ENCODE data around the gene LCN9.

LCN9 gene

GRCh38 chr9:135649508-135649907, 13.6 kb upstream of the LCN9 start:
- Histone ChIP-seq H3K27me3 (ENCODE audit: low read depth, low read length) (no peaks in the 10 kb centered on the region), H3K36me3 (ENCODE audit: control insufficient read depth in 1 of 2, insufficient read depth in 2 of 2, low read length in 2 of 2) (no peaks in the 10 kb centered on the region), H3K4me3 (ENCODE audit: low read depth in 1 of 2, low read length in 2 of 2) (no peak overlapping the region), H3K27ac (ENCODE audit: low read length) (no peak overlapping the region), H3K4me1 (ENCODE audit: control insufficient read depth in 1 of 2, insufficient read depth in 2 of 2, low read length in 2 of 2) (no peaks in the 10 kb centered on the region), H3K9me3 (ENCODE audit: control insufficient read depth in 1 of 2, low read length in 2 of 2) (peaks cover 21 to 48% of the 10 kb centered on the region in 2 donors)

- Histone ChIP-seq H3K4me1 (ENCODE audit: control insufficient read depth in 1 of 2, insufficient read depth in 2 of 2, low read length in 2 of 2) (no peaks in the 10 kb centered on the region), H3K27ac (ENCODE audit: low read length) (no peak overlapping the region), H3K36me3 (ENCODE audit: control insufficient read depth in 1 of 2, insufficient read depth in 2 of 2, low read length in 2 of 2) (no peaks in the 10 kb centered on the region), H3K9me3 (ENCODE audit: control insufficient read depth in 1 of 2, low read length in 2 of 2) (peaks cover 13 to 39% of the 10 kb centered on the region in 2 donors), H3K4me3 (ENCODE audit: low read depth in 1 of 2, low read length in 2 of 2) (no peak overlapping the region), H3K27me3 (ENCODE audit: low read depth, low read length) (no peaks in the 10 kb centered on the region)
These were observed 12.7 kb upstream of the LCN9 start for GRCh38 chr9:135650408-135650807.

DNA sequence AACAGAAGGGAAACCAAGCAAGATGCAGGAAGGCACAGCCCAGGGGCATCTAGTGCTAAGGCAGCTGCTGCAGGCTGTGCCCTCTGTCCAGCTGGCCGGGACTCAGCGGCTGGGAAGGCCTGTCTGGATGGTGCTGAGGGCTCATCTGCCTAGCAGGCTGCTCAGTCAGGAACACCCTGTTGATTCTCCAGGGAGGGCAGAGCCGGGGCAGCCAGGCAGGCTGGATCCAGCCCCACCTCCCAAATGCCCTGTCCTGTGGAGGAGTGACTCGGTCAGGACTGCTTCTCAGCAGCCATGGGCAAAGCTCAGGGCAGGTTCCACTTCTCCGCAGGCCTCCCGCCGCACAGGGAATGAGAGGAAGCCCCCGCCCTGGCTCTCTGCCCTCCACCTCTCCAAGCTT, 7.8 kb upstream of the LCN9 start:
- Histone ChIP-seq H3K36me3 (ENCODE audit: control insufficient read depth in 1 of 2, insufficient read depth in 2 of 2, low read length in 2 of 2) (no peaks in the 10 kb centered on the region), H3K9me3 (ENCODE audit: control insufficient read depth in 1 of 2, low read length in 2 of 2) (peaks cover 0 to 3% of the 10 kb centered on the region in 2 donors), H3K4me1 (ENCODE audit: control insufficient read depth in 1 of 2, insufficient read depth in 2 of 2, low read length in 2 of 2) (no peaks in the 10 kb centered on the region), H3K27ac (ENCODE audit: low read length) (no peak overlapping the region), H3K27me3 (ENCODE audit: low read depth, low read length) (no peaks in the 10 kb centered on the region), H3K4me3 (ENCODE audit: low read depth in 1 of 2, low read length in 2 of 2) (no peak overlapping the region)

DNA sequence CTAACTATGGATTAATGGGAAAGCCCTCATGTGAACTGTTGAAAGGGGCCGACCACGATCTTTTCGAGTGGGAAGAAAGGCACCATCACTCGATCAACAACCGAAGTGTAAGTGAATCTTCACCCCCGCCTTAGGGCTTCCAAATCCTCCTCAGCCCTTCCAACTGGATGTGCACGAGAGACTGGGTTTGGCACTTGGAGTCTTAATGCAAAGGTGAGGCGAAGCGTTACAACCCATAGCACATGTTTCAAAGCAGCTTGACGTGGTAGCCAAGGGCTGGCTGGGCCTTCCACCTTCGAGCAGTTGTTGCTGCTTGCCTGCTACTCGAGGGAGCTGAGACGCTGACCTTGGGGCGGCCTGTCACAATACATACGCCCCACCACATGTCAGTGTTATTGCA, 5.7 kb upstream of the LCN9 start:
- no peak overlapping the region for H3K4me3 ChIP-seq (ENCODE audit: low read depth in 1 of 2, low read length in 2 of 2)
- no peaks in the 10 kb centered on the region for H3K27me3 ChIP-seq (ENCODE audit: low read depth, low read length)
- H3K9me3 ChIP-seq (ENCODE audit: control insufficient read depth in 1 of 2, low read length in 2 of 2): no peaks in the 10 kb centered on the region
- H3K27ac ChIP-seq (ENCODE audit: low read length): no peak overlapping the region
- H3K4me1 ChIP-seq (ENCODE audit: control insufficient read depth in 1 of 2, insufficient read depth in 2 of 2, low read length in 2 of 2): no peaks in the 10 kb centered on the region
- H3K36me3 ChIP-seq (ENCODE audit: control insufficient read depth in 1 of 2, insufficient read depth in 2 of 2, low read length in 2 of 2): no peaks in the 10 kb centered on the region

GRCh38 chr9:135659252-135659651, 3.9 kb upstream of the LCN9 start:
- Histone ChIP-seq H3K27me3 (ENCODE audit: low read depth, low read length) (no peaks in the 10 kb centered on the region), H3K36me3 (ENCODE audit: control insufficient read depth in 1 of 2, insufficient read depth in 2 of 2, low read length in 2 of 2) (no peaks in the 10 kb centered on the region), H3K9me3 (ENCODE audit: control insufficient read depth in 1 of 2, low read length in 2 of 2) (no peaks in the 10 kb centered on the region), H3K27ac (ENCODE audit: low read length) (no peak overlapping the region), H3K4me3 (ENCODE audit: low read depth in 1 of 2, low read length in 2 of 2) (no peak overlapping the region), H3K4me1 (ENCODE audit: control insufficient read depth in 1 of 2, insufficient read depth in 2 of 2, low read length in 2 of 2) (no peaks in the 10 kb centered on the region)

GRCh38 chr9:135660407-135660806, 2.7 kb upstream of the LCN9 start:
- Histone ChIP-seq H3K27me3 (ENCODE audit: low read depth, low read length) (no peaks in the 10 kb centered on the region), H3K9me3 (ENCODE audit: control insufficient read depth in 1 of 2, low read length in 2 of 2) (no peaks in the 10 kb centered on the region), H3K36me3 (ENCODE audit: control insufficient read depth in 1 of 2, insufficient read depth in 2 of 2, low read length in 2 of 2) (no peaks in the 10 kb centered on the region)

GRCh38 chr9:135661816-135662560, 1.1 kb upstream of the LCN9 start:
- no peaks in the 10 kb centered on the region for H3K27me3 ChIP-seq (ENCODE audit: low read depth, low read length)
- H3K36me3 ChIP-seq (ENCODE audit: control insufficient read depth in 1 of 2, insufficient read depth in 2 of 2, low read length in 2 of 2): no peaks in the 10 kb centered on the region
- no peaks in the 10 kb centered on the region for H3K4me1 ChIP-seq (ENCODE audit: control insufficient read depth in 1 of 2, insufficient read depth in 2 of 2, low read length in 2 of 2)
- no peak overlapping the region for H3K27ac ChIP-seq (ENCODE audit: low read length)
- no peak overlapping the region for H3K4me3 ChIP-seq (ENCODE audit: low read depth in 1 of 2, low read length in 2 of 2)
- no peaks in the 10 kb centered on the region for H3K9me3 ChIP-seq (ENCODE audit: control insufficient read depth in 1 of 2, low read length in 2 of 2)

More at GRCh38 chr9:135660407-135660806, 2.7 kb upstream of the LCN9 start:
- Histone ChIP-seq H3K4me3 (ENCODE audit: low read depth in 1 of 2, low read length in 2 of 2) (no peak overlapping the region), H3K27ac (ENCODE audit: low read length) (no peak overlapping the region), H3K4me1 (ENCODE audit: control insufficient read depth in 1 of 2, insufficient read depth in 2 of 2, low read length in 2 of 2) (no peaks in the 10 kb centered on the region)

DNA sequence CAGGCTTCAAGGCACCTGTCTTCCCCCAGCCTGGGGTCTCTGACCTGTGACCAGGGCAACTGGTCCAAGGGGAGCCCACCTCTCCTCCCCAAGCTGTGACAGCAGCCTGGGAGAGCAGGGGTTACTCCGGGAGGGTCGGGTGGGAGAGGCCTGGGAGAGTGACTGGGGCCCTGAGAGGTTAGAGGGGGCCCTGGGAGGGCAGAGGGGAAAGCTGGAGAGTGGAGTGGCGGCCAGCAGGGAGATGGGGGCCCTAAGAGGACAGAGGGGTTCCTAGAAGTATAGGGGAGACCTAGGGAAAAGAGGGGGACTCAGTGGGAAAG, 302 bp downstream of the LCN9 start:
- Histone ChIP-seq H3K9me3 (ENCODE audit: control insufficient read depth in 1 of 2, low read length in 2 of 2) (no peaks in the 10 kb centered on the region), H3K4me3 (ENCODE audit: low read depth in 1 of 2, low read length in 2 of 2) (no peak overlapping the region), H3K36me3 (ENCODE audit: control insufficient read depth in 1 of 2, insufficient read depth in 2 of 2, low read length in 2 of 2) (no peaks in the 10 kb centered on the region), H3K4me1 (ENCODE audit: control insufficient read depth in 1 of 2, insufficient read depth in 2 of 2, low read length in 2 of 2) (no peaks in the 10 kb centered on the region), H3K27ac (ENCODE audit: low read length) (no peak overlapping the region), H3K27me3 (ENCODE audit: low read depth, low read length) (no peaks in the 10 kb centered on the region)

GRCh38 chr9:135663857-135664256, 748 bp downstream of the LCN9 start:
- Histone ChIP-seq H3K9me3 (ENCODE audit: control insufficient read depth in 1 of 2, low read length in 2 of 2) (no peaks in the 10 kb centered on the region), H3K36me3 (ENCODE audit: control insufficient read depth in 1 of 2, insufficient read depth in 2 of 2, low read length in 2 of 2) (no peaks in the 10 kb centered on the region), H3K4me3 (ENCODE audit: low read depth in 1 of 2, low read length in 2 of 2) (no peak overlapping the region), H3K27ac (ENCODE audit: low read length) (no peak overlapping the region), H3K27me3 (ENCODE audit: low read depth, low read length) (no peaks in the 10 kb centered on the region), H3K4me1 (ENCODE audit: control insufficient read depth in 1 of 2, insufficient read depth in 2 of 2, low read length in 2 of 2) (no peaks in the 10 kb centered on the region)

GRCh38 chr9:135664266-135664665, 1.2 kb downstream of the LCN9 start:
- Histone ChIP-seq H3K4me3 (ENCODE audit: low read depth in 1 of 2, low read length in 2 of 2) (no peak overlapping the region), H3K27ac (ENCODE audit: low read length) (no peak overlapping the region), H3K36me3 (ENCODE audit: control insufficient read depth in 1 of 2, insufficient read depth in 2 of 2, low read length in 2 of 2) (no peaks in the 10 kb centered on the region), H3K9me3 (ENCODE audit: control insufficient read depth in 1 of 2, low read length in 2 of 2) (no peaks in the 10 kb centered on the region), H3K4me1 (ENCODE audit: control insufficient read depth in 1 of 2, insufficient read depth in 2 of 2, low read length in 2 of 2) (no peaks in the 10 kb centered on the region), H3K27me3 (ENCODE audit: low read depth, low read length) (no peaks in the 10 kb centered on the region)

- Histone ChIP-seq H3K36me3 (ENCODE audit: control insufficient read depth in 1 of 2, insufficient read depth in 2 of 2, low read length in 2 of 2) (no peaks in the 10 kb centered on the region), H3K27ac (ENCODE audit: low read length) (no peak overlapping the region), H3K4me3 (ENCODE audit: low read depth in 1 of 2, low read length in 2 of 2) (no peak overlapping the region), H3K9me3 (ENCODE audit: control insufficient read depth in 1 of 2, low read length in 2 of 2) (no peaks in the 10 kb centered on the region), H3K27me3 (ENCODE audit: low read depth, low read length) (no peaks in the 10 kb centered on the region), H3K4me1 (ENCODE audit: control insufficient read depth in 1 of 2, insufficient read depth in 2 of 2, low read length in 2 of 2) (no peaks in the 10 kb centered on the region)
These were observed 2.0 kb downstream of the LCN9 start for GRCh38 chr9:135664801-135665794.
